Effector memory CD4-positive, alpha-beta T cell (primary cell): ENCODE measurements around the gene FBN3.

Experiments
- DNase-seq, 3 donors: peaks; one replicate each; pipeline ENCODE4 v3.0.0-alpha.2; 2020
- H3K27ac ChIP-seq: 2 replicates; pipeline ENCODE4 v1.7.0; 2013; ENCODE audit warnings: mild to moderate bottlenecking, low read length, moderate library complexity; ENCODE audit not compliant: insufficient read depth, poor library complexity, severe bottlenecking
- H3K27me3 ChIP-seq: replicated peaks from 2 replicates; pipeline ENCODE4 v1.7.0; 2013; ENCODE audit warnings: mild to moderate bottlenecking, low read length; ENCODE audit not compliant: insufficient read depth, control insufficient read depth, poor library complexity, severe bottlenecking
- H3K36me3 ChIP-seq: 2 replicates; pipeline ENCODE4 v1.7.0; 2013; ENCODE audit warnings: mild to moderate bottlenecking, low read length, moderate library complexity; ENCODE audit not compliant: control insufficient read depth, insufficient read depth
- H3K4me1 ChIP-seq: 2 replicates; pipeline ENCODE4 v1.7.0; 2013; ENCODE audit warnings: low read length, mild to moderate bottlenecking; ENCODE audit not compliant: control insufficient read depth, insufficient read depth, poor library complexity, severe bottlenecking
- H3K4me3 ChIP-seq: 2 replicates; pipeline ENCODE4 v1.7.0; 2013; ENCODE audit warnings: low read length, low read depth, mild to moderate bottlenecking; ENCODE audit not compliant: insufficient read depth, poor library complexity, severe bottlenecking
- H3K9me3 ChIP-seq: 2 replicates; pipeline ENCODE4 v1.7.0; 2013; ENCODE audit warnings: mild to moderate bottlenecking, low read length, moderate library complexity; ENCODE audit not compliant: control insufficient read depth

FBN3 gene

DNA sequence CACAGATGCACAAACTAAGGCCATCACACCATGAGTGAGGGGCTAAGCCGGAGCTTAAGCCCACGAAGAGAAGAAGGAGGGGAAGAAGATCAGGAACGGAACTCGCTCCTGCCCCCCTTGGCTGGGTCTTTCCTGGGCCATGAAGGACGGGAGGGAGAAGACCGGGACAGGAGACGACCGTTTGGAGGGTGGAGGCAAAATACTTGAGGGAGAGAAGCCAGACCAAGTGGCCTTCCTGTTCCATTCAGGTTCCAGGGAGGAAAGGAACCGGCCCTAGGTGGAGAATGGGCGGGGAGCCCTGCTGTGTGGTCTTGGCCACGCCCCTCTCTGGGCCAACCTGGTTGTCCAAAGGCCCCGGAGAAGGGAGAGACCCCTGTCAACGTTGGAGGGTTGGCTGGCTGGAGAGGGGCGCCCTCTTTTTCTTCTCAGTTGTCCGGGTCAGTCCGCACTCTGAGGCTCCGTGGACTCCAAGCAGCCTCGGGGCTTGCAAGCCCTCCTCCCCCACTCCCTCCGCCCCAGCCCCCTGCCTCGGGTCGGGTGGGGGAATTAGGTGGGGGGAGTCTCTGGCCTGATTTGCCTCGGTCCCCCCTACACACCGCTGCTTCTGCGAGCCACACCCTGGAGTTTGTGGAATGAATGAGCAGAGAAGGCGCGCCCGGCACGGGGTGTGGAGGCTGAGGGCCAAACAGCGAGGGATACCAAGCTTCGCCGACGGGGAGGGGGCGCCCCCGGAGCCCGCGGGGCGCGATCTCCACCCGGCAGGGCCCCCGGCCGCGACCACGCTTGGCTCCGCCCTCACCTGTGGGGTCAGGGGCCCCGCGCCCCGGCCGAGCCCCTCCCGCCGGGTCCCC, 757 bp downstream of the FBN3 start:
- H3K27ac ChIP-seq = no peak overlapping the region
- DNase-seq = no peak
- H3K9me3 ChIP-seq = no peaks in the 10 kb centered on the region
- H3K4me3 ChIP-seq = no peak overlapping the region
- peaks cover 5% of the 10 kb centered on the region for H3K4me1 ChIP-seq
- H3K36me3 ChIP-seq = no peaks in the 10 kb centered on the region
- peaks cover 21% of the 10 kb centered on the region for H3K27me3 ChIP-seq

DNA sequence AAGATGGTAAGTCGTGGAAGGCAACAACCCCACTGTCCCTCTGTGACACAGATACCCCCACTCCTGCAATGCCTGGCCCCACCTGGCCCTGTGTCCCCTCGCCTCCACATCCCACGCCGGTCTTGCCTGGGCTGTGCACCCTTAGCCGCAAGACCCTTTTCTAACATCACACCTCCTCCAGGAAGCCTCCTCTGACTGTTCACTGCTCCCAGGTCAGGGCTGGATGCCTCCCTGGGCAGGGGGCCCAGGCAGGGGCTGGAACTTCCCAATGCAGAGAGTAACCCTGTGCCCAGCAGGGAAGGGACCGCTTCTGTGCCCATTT, 1.3 kb downstream of the FBN3 start:
- H3K27ac ChIP-seq = no peak overlapping the region
- peaks cover 5% of the 10 kb centered on the region for H3K4me1 ChIP-seq
- no peaks in the 10 kb centered on the region for H3K36me3 ChIP-seq
- DNase-seq = no peak
- H3K27me3 ChIP-seq = peaks cover 21% of the 10 kb centered on the region
- no peak overlapping the region for H3K4me3 ChIP-seq
- H3K9me3 ChIP-seq = no peaks in the 10 kb centered on the region

DNA sequence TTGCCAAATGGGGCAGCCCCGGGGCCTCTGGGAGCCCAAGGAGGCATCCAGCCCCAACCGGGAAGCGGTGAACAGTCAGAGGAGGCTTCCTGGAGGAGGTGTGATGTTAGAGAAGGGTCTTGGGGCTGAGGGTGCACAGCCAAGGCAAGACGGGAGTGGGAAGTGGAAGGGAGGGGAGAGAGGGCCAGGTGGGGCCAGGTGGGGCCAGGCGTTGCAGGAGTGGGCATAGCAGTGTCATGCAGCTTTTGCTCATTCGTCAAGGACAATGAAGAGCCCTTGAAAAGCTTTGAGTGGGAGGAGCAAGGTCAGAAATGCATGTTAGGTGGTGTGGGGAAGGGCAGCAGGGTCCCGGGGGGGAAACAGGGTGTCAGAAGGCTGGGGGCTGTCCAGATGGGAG, 1.8 kb downstream of the FBN3 start:
- DNase-seq = no peak
- Histone ChIP-seq H3K4me1 (peaks cover 5% of the 10 kb centered on the region), H3K27me3 (peaks cover 21% of the 10 kb centered on the region), H3K9me3 (no peaks in the 10 kb centered on the region), H3K36me3 (no peaks in the 10 kb centered on the region), H3K4me3 (no peak overlapping the region), H3K27ac (no peak overlapping the region)

DNA sequence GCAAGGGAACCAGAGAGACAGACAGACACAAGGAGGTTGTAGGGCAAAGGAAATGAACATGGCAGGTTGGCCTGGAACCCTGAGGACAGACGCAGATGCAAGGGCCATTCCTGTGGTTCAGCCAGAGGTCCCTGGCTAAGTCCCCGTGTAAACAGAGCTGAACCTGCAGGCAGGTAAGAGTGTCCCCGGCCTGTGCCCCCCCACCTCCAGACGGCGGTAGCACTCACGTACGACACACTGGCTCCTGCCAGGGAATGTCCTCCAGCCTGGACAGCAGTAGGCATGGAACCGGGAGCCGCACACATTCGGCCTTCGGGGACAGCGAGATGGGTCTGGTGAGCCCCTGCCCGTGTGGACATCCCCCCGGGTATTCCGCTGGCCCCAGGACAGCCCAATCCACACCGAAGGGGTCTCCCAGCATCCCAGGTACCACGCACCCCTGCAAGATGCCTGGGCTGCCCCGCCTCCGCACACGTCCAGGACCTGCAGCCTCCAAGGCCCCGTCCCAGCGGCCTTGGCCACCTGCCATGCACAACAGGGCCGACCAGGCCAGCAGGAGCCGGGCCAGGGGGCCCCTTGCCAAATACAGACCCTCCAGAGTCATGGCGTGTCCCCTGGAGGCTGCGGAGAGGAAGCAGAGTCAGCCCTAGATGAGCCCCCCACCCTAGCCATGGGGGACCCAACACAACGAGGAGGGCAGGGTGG, 2.4 kb downstream of the FBN3 start:
- peaks cover 21% of the 10 kb centered on the region for H3K27me3 ChIP-seq

DNA sequence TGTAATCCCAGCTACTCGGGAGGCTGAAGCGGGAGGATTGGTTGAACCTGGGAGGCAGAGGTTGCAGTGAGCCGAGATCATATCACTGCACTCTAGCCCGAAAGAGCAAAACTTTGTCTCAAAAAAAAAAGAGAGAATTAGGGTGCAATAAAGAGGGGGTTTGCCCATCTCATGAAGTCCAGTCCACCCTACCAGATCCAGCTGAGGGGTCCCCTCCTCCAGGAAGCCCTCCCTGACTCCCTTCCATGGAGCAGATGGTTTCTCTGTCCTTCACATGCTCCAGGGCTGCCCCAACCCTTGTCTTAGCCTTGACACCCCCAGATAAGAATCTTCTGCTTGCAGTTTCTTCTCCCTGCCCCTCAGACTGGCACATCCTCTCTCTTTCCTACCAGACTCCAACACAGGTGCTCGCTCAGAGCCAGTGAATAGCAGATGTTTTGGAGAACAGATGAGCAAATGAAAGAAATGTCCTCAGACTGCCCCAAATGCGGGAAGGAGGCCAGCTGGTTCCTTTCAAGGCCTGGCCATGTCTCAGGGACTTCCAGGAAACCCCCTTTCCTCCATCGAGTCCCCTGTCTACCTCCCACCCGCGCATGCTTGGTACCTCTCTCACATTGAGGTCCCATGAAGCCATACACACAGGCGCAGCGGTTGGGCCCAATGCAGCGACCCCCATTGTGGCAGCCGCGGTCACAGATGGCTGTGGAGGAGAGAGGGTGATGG, 5.0 kb downstream of the FBN3 start:
- H3K27ac ChIP-seq = no peak overlapping the region
- no peak for DNase-seq
- no peaks in the 10 kb centered on the region for H3K36me3 ChIP-seq
- peaks cover 5% of the 10 kb centered on the region for H3K4me1 ChIP-seq
- no peak overlapping the region for H3K4me3 ChIP-seq
- no peaks in the 10 kb centered on the region for H3K9me3 ChIP-seq
- peaks cover 10% of the 10 kb centered on the region for H3K27me3 ChIP-seq

More for the DNA sequence above, 2.4 kb downstream of the FBN3 start:
- Histone ChIP-seq H3K36me3 (no peaks in the 10 kb centered on the region), H3K4me1 (peaks cover 5% of the 10 kb centered on the region), H3K4me3 (no peak overlapping the region), H3K9me3 (no peaks in the 10 kb centered on the region), H3K27ac (no peak overlapping the region)
- DNase-seq = no peak

DNA sequence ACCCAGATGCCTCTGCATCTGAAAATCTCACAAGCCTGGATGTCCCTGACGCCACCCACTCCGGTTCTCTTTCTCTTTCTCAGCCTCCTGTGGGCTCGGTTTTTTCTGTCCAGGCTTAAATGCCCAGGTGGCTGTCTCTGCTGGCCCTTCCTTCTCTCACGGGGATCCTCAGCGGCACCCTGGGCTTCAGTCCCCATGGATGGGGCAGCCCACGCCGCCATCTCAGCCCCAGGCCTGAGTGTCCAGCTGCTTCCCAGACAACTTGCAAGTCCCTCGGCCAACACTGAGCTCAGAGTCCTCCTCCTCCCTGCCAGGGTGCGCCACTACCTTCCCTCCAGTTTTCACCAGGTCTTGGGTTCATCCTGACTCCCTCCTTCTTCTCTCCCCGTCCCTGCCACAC, 6.4 kb downstream of the FBN3 start:
- DNase-seq = no peak
- H3K27me3 ChIP-seq = peaks cover under 1% of the 10 kb centered on the region
- H3K36me3 ChIP-seq = no peaks in the 10 kb centered on the region
- H3K27ac ChIP-seq = no peak overlapping the region
- H3K4me3 ChIP-seq = no peak overlapping the region
- H3K4me1 ChIP-seq = no peaks in the 10 kb centered on the region
- no peaks in the 10 kb centered on the region for H3K9me3 ChIP-seq

DNA sequence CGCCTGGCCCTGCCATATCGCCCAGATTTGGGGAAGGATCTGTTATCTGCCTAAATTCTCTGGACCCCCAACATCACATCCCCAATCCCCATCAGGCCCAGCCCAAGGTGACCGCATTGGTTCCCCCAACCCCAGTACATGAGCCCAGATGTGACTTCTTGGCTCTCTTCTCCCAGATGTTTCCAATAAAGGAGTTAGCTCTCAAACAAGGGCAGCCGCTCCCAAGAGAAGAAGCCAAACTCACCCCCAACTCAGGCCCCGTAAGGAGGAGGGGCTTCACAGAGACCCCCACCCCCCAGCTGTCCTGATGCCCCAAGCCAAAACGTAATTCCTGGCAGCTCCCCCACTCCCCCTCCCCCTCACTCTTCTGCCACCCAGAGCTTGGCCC, 6.9 kb downstream of the FBN3 start:
- Histone ChIP-seq H3K27ac (no peak overlapping the region), H3K36me3 (no peaks in the 10 kb centered on the region), H3K9me3 (no peaks in the 10 kb centered on the region), H3K4me3 (no peak overlapping the region), H3K27me3 (no peaks in the 10 kb centered on the region), H3K4me1 (no peaks in the 10 kb centered on the region)
- no peak for DNase-seq

DNA sequence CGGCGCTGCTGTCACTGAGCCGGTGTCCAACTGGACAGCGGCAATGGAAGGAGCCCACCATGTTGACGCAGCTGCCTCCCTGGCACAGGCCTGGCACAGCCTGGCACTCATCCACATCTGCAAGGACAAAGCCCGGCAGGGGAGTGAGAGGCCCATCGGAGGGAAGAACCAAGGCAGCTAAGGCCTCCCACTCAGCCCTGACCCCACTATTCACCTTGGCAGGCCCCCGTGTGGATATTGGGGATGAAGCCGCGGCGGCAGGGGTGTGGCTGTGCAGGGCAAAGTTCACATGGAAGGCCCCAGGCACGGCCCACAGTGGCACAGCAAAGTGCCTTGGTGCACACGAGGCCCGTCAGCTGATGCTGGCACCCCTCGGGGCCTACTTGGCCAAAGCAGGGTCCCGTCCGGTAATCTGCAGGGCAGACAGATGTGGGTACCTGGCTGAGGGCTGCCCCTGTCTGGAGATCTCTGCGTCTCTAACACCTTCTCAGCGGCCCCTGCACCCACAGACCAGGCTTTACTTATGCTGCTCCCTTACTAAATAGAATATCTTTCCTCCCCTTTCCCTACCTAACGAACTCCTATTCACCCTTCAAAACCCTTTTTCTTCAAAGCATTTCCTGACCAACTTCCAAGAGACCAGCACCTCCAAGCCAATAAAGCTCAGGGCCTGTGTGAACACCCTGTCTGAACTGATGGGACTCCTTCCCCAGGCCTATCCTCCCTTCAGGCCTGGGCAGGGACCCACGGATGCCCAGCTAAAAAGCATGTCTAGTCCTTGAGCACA, 7.5 kb downstream of the FBN3 start:
- Histone ChIP-seq H3K36me3 (no peaks in the 10 kb centered on the region), H3K27ac (no peak overlapping the region)
- no peak for DNase-seq

DNA sequence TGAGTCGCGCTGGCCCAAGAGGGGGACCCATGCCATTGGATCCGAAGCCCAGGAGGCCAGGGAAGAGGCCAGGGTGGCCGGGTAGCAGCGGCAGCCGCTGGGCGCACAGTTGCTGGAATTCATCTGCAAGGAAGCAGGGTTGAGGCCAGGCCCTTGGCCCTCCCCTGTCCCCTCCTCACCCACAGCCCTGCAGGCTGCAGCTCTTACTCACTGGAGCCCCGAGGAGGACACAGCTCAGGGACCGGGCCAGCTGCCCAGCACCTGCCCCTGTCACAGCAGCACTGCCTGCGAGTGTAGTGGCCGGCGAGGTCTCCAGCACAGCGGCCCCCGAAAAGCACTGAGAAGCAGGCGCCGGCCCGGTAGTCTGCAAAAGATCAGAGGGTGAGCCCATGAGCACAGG, 11.2 kb downstream of the FBN3 start:
- Histone ChIP-seq H3K4me1 (no peaks in the 10 kb centered on the region), H3K4me3 (no peak overlapping the region), H3K9me3 (no peaks in the 10 kb centered on the region), H3K27me3 (no peaks in the 10 kb centered on the region), H3K36me3 (no peaks in the 10 kb centered on the region), H3K27ac (no peak overlapping the region)
- DNase-seq = no peak

More for the DNA sequence above, 7.5 kb downstream of the FBN3 start:
- Histone ChIP-seq H3K4me3 (no peak overlapping the region), H3K4me1 (no peaks in the 10 kb centered on the region), H3K27me3 (no peaks in the 10 kb centered on the region), H3K9me3 (no peaks in the 10 kb centered on the region)
